Activated T-helper 1 cell treated with Interleukin-2 at 50 U/mL for 16 hours (primary cell): ENCODE data around the gene SUGP2.
"Not testable (repeated sequence)": the region's sequence is repeated elsewhere in the genome, so short reads cannot be mapped to it uniquely, and the experiment has no call there.

ENCODE experiments used
- DNase-seq: peaks from one replicate; pipeline ENCODE4 v3.0.0-alpha.2; 2020; ENCODE audit warnings: low read depth

Gene SUGP2

GRCh38 chr19:18990128-18990708 lies 43.1 kb downstream of the SUGP2 start:
- DNase-seq, result no peak

DNA sequence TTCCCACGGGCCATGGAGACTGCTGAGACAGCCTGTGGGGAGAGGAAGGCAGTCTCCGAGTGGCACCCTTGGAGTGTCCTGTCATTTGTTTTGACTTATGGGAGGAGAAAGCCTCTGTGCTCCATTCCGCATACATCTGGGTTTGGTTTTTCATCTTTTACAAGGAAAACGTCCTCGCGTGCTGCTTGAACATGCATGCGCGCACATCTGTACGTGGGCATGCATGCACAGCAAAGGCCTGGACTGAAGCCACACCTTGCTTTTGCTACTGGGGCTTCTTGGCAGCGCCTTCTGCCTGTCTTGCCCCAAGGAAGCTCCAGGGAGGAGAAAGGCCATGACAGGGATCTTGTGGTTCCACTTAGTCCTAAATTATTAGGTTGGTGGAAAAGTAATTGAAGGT lies 44.0 kb downstream of the SUGP2 start:
- DNase-seq, result no peak

- DNase-seq, result no peak
Measured at GRCh38 chr19:18987456-18987855, 45.9 kb downstream of the SUGP2 start.

GRCh38 chr19:18985257-18985656 lies 48.1 kb downstream of the SUGP2 start:
- no peak for DNase-seq

- DNase-seq, result no peak
Measured at GRCh38 chr19:18984251-18984650, 49.1 kb downstream of the SUGP2 start.

DNA sequence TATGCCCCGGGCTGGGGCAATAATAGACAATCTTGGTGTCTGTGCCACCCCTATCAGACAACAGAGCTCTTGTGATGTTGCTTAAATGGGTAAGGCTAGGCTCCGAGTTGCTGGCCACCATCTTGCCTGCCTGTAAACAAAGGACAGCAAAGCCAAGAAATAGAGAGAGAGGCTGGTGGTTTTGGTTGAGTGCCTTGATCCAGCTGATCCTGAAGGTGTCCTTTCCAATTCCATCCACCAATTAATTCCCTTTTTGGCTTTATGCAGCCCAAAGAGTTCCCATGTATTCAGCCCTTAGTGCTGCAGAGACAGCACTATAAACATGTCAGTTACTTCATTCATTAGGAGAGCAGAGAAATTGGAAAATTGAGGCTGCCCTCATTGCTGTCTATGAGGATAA lies 50.6 kb downstream of the SUGP2 start:
- DNase-seq, result no peak

DNA sequence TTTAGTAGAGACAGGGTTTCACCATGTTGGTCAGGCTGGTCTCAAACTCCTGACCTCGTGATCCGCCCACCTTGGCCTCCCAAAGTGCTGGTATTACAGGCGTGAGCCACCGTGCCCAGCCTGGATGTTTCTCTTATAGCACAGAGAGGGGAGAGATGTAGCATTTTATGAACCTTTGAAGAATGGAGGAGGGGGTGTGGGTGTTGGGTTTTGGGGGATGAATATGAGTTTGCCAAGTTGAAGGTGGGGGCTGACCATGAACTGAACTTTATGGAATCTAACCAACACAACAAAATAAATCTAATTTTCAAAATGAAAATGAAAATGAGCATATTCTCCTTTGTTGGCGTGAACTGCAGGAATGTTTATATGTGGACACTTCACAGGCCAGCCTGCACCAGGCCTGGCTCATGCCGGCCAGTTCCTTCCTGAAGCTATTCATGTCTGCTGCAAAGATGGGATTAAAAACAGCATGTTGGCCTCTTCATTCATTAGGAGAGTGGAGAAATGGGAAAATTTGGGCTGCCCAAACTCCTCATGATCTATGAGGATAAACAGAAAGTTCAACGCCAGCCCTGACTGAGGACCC lies 52.8 kb downstream of the SUGP2 start:
- no peak for DNase-seq

- no peak for DNase-seq
Measured at GRCh38 chr19:18978616-18979015, 54.7 kb downstream of the SUGP2 start.

GRCh38 chr19:18975869-18976268 lies 57.4 kb downstream of the SUGP2 start:
- DNase-seq, result no peak

- no peak for DNase-seq
Measured at GRCh38 chr19:18975011-18975410, 58.3 kb downstream of the SUGP2 start.

DNA sequence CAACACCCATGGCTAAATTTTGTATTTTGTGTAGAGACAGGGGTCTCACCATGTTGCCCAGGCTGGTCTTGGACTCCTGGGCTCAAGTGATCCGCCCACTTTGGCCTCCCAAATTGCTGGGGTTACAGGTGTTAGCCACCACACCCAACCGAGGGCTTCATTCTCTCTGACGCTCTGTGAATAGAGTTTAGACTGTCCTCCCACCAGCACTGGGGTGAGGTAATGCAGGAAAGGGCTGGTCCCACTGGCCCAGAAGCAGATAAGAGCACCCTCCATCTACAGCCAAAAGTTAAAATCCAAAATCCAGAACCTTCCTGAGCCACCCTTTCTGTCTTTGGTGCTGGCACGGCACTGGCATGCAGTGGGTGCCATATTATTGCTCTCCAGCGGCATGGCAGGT lies 60.5 kb downstream of the SUGP2 start:
- no peak for DNase-seq

DNA sequence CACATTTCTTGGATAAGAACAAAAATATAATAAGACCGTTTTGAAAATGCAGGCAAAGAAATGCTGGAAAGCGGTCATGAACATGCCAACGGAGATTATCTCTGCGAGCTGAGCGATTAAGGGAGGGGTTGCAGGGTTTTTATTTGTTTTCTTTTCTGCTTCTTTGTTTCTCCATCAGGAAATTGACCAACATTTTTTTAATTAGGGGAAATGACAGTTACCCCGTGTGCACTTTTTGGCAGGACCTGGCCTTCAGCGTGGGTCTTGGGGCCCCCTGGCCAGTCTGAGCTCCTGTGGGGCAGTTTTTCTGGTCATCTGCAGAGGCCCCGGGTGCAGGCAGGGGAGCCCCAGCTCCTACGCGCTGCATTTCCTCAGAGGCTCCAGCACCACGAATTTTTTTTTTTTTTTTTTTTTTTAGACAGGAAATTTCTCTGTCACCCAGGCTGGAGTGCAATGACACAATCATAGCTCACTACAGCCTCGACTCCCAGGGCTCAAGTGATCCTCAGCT lies 61.0 kb downstream of the SUGP2 start:
- no peak for DNase-seq

DNA sequence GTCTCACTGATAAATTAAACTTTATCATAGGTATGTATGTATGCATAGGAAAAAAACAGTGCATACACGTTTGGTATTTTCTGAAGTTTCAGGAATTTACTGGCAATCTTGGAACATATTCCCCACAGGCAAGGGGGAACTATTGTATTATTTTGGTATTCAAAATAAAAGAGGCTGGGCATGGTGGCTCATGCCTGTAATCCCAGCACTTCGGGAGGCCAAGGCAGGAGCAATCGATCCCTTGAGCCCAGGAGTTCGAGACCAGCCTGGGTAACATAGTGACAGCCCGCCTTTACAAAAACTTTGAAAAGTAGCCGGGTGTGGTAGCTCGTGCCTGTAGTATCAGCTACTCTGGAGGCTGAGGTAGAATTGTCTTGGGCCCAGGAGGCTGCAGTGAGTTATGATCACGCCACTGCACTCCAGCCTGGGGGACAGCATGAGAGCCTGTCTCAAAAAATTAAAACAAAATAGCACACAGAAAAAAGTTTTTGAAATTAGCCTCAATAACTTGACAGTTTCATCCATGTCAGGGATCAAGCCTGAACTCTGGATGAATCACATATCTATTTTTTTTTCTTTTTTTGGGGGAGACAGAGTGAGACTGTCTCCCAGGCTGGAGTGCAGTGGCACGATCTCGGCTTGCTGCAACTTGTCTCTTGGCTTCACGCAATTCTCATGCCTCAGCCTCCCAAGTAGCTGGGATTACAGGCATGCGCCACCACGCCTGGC lies 63.2 kb downstream of the SUGP2 start:
- no peak for DNase-seq

GRCh38 chr19:18967358-18968146 lies 65.8 kb downstream of the SUGP2 start:
- no peak for DNase-seq

- DNase-seq, result no peak
Measured at GRCh38 chr19:18966307-18966706, 67.0 kb downstream of the SUGP2 start.

- DNase-seq, result no peak
Measured at GRCh38 chr19:18964121-18964520, 69.2 kb downstream of the SUGP2 start.

- DNase-seq, result no peak
Measured at GRCh38 chr19:18961767-18962620, 71.3 kb downstream of the SUGP2 start.

DNA sequence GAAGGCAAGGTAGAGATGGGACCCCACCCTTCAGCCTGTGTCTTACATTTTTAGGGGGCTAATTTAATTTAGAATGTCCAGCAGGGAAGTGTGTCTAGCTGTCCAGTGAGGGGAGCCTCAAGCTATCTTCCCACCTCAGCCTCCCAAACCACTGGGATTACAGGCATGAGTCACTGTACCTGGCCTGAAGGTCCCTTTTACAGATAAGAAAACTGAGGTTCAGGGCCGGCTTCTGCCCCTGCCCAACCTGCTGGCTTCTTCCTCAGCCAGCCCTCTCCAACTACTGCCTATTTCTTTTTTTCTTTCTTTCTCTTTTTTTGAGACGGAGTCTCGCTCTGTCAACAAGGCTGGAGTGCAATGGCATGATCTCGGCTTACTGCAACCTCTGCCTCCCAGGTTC lies 72.9 kb downstream of the SUGP2 start:
- DNase-seq, result no peak

DNA sequence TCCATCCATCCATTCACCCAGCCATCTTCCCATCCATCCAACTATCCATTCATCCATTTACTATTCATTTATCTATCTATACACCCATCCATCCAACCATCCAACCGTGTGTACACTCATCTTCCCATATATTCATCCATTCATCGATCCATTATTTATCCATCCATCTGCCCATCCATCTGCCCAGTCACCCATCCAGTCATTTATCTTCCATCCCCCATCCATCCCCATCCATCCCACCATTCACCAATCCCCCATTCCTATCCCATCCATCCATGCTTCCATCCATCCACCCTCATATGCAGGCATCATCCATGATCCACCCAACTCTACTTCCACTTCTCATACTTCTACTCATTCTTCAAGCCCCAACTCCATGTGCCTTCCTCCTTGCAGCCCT lies 78.3 kb downstream of the SUGP2 start:
- DNase-seq, result no peak

- DNase-seq, result no peak
Measured at GRCh38 chr19:18954094-18954493, 79.2 kb downstream of the SUGP2 start.

DNA sequence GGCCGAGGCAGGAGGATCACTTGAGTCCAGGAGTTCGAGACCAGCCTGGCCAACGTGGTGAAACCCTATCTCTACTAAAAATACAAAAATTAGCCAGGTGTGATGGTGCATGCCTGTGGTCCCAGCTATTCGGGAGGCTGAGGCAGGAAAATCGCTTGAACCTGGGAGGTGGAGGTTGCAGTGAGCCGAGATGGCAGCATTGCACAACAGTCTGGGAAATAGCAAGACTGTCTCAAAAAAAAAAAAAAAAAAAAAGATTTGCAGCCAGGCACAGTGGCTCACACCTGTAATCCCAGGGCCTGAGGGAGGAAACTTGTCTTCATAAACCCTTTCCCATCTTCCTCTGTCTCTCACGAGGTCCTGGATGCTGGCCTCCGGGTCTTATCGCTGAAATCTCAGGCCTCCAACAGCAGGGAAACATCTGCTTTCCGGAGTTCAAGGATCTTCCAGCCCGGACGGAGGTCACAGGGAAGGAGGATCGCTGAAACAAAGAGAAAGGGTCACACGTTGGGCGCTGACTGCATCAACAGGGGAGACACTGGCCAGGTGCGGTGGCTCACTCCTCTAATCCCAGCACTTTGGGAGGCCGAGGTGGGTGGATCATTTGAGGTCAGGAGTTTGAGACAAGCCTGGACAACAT lies 80.8 kb downstream of the SUGP2 start:
- DNase-seq, result not testable (repeated sequence)
